HG03175 (cell line): Measurements from ENCODE around the gene TEC.

Experiments used
- ATAC-seq: cut with Tn5 transposase; IDR thresholded peaks from one replicate; pipeline ENCODE4 v1.9.1; 2021; ENCODE audit warnings: mild to moderate bottlenecking, moderate library complexity; ENCODE audit not compliant: unreplicated experiment

Gene TEC

DNA sequence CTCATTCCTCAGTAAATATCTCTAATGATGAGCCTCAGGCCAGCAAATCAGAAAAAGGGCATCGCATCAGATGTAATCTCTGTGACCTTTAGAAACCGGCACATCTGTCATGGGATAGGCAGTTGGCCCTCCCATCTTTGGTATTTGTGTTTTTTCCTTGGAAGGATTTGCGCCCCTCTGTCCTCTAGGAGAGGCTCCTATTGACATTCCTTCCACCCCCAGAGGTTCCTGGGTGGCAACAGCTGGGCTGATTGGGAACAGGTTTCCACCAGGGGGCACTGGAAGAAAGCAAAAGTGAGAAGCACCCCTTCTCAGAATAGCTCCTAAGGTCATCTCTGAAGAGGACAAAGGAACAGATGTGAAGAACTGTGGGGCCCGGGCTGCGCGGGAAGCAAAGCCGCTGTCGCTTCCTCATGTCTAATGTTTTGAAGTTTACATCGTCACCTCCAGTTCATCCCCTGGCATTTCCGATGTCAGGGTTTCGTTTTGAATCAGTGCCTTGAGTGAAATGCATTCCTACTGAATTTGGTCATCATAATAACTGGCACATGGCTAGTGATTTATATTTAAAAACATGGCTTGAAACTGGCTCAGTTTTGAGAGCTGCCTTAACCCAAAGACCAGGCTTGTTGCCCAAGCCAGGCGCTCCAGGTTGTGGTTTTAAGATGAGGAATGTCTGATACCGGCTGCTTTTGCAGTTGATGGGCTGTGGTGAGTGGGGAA is 141.8 kb downstream of the TEC start:
- ATAC-seq, result peak; percentile 93

DNA sequence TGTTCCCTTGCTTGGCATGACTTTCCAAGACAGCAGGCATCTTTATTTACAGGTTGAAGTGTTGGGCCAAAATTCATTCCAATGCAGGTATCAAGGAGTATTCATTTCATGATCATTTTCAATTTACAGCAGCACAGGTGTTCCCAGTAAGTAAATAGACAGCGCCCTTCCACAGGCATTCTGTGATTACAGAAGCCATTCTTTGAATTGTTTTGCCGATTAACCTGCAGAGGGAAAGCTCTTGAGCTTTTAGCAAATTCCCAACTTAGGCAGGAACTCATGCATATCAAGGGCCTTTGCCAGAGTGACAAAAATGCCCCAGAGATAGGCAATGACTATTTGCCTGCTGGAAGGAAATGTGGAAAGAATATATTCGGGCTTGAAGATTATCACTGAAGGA is 142.4 kb downstream of the TEC start:
- no peak for ATAC-seq

DNA sequence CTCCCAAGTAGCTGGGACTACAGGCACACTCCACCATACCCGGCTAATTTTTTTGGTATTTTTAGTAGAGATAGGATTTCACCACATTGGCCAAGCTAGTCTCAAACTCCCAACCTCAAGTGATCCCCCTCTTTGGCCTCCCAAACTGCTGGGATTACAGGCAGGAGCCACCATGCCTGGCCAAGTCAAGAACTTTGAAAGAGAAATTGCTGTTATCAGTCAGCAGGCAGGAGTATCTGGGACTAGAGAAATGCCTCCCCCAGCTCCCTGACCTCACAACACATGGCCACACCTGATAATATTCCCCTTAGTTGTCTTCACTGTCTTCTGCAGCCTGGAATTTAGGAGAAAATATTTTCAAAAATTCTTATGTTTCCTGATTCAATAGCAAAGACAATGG is 143.0 kb downstream of the TEC start:
- no peak for ATAC-seq

DNA sequence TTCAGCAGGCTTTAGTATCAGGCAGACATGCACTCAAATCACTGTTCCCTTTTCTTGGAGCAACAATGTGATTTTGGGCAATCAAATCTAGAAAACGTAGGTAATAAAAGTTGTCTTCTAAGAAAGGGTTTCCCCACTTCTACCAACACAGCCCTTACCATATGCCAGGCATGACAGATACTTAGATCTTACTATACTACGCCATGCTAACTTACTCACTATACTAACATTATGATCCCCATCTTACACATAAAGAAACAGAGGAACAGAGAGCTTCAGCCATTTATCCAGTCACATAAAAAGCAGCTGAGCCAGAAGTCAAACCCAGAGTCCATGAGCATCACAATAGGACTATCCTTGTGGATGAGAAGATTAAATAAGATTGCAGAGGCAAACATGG is 144.8 kb downstream of the TEC start:
- no peak for ATAC-seq

DNA sequence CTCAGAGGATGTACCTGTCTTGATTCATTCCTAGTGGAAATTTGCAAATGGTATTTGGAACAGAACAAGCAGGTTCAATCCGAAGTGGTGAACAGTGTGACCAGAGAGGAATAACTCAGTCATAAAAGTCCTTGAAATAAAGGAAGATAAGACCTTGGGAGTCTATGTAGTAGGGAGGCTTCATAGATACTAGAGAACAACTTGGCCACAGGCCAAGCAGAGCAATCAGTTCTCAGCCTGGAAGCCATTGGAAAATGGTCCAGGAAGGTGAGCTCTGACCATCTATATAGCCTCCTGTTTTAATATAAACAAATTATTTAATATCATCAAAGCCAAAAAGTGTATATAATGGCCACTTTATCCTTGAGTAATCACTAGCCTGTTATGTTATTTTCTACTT is 146.9 kb downstream of the TEC start:
- no peak for ATAC-seq

DNA sequence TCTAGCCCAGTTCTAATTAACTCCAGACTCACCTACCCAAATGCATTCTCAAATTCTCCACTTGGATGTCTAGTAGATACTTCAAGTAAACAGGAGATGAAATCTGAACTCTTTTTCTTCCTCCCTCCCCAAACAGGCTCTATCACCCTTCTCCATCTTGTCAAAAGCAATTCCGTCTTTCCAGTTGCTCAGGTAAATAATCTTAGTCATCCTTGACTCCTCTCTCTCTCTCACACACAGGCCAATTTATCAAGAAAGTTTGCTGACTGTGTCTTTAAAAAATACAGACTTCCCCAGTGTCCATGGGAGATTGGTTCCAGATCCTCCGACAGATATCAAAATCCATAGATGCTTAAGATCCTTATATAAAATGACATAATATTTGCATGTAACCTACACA is 148.5 kb downstream of the TEC start:
- no peak for ATAC-seq

DNA sequence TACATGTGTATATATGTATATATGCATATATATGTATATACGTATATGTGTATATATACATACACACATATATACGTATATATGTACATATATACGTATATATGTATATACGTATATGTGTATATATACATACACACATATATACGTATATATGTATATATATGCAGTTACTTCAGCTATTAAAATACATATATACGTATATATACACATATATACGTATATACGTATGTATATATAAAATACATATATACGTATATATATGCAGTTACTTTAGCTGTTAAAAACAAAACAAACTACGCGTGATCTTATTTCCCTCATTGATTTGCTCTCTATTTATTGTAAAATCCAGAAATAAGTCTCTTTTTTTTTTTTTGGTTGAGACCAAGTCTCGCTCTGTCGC is 149.5 kb downstream of the TEC start:
- no peak for ATAC-seq

DNA sequence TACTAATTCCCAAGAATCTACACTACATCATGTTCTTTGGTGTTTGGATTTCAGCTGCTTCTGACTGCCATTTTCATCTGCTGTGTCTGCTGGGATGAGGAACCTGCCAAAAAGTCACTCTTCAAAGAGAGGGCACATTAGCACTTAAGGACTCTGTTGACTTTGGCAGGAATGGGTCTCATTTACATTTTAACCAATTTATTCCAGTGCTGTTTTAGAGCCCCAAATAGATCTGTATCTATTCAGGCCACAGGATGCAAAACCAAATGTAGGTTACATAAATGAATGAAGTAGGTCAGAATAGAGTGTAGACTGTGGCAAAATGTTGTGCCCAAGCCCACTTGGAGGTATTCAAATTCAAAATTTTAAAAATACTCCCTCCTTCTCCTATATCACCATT is 150.0 kb downstream of the TEC start:
- ATAC-seq, result no peak

DNA sequence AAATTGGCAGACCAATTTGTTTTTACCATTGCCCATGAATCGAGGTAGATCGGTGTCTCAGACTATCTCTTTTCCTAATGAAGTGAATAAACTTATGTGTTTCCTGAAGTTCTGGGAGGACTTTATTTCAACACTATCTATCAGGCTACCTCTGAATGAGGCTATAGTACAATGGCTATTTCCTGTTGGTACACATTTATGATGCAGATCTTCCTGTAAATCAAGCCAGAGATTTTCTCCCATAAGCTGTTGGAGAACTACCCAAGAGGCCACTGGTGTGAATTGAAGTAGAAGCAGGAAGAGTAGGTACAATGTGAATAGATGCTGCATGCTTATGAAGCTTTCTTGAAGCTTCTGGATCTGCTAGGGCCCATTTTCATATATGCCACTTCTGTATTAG is 151.6 kb downstream of the TEC start:
- ATAC-seq, result no peak

DNA sequence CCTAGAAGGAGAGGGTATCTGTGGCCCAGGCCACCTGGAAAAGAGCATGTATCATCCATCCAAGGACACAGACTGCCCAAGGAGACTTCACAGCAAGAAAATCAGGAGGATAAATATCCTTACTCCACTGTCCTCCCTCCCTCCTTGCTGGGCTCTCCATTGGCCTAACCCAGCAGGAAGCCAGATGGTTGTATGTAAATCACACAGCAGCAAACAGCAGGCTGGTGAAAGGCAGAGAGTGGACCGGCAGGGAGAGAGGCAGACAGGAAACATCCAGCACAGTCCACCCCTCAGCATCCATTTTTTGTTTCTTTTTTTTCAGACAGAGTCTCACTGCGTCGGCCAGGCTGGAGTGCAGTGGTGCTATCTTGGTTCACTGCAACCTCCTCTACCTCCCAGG is 153.1 kb downstream of the TEC start:
- ATAC-seq, result no peak

DNA sequence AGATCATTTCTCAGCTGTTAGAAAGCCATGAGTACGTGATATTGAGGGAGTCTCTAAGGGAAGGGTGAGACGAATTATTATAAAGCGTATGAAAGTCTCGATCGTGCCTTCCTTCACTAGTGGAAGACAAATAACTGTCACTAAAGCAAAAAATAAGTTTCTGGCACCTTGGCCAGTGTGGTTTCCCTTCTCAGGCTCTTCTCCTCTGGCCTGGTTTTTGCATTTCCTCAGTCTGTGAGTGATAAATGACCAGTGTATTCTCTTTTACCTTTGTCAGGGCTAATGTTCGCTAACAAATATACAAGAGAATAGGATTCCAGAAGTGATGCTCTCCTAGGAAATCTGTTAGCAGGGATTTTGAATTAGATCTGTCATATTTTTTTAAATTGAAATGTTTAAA is 155.2 kb downstream of the TEC start:
- no peak for ATAC-seq

DNA sequence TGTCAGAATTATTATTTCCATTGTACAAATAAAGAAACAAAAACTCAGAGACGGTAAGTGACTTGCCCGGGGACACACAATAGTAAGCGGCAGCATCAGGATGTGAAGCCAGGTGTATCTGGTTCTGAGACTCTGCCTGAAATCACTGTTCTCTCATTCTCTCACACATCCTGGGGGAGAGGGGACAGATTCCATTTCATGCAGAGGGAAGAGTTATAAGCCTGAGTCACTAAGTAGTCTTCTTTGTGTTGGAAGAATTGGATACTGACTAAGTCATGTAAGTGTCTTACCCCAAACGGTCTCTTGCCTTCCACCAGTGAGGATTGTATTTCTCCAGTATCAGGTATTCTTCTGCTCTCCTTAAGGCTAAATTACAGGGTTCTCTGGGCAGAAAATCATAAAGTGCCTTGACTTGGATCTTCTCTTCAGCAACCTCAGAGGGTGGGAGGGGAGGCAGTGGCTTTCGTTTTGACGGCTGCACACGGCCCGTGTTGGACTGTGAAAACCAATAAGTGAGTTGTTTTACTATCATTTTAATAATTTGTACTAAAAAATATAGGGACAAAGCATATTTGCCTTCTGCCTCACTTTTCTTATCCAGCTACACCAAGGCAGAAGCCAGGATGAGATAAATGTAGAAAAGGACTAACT is 157.5 kb downstream of the TEC start:
- no peak for ATAC-seq

DNA sequence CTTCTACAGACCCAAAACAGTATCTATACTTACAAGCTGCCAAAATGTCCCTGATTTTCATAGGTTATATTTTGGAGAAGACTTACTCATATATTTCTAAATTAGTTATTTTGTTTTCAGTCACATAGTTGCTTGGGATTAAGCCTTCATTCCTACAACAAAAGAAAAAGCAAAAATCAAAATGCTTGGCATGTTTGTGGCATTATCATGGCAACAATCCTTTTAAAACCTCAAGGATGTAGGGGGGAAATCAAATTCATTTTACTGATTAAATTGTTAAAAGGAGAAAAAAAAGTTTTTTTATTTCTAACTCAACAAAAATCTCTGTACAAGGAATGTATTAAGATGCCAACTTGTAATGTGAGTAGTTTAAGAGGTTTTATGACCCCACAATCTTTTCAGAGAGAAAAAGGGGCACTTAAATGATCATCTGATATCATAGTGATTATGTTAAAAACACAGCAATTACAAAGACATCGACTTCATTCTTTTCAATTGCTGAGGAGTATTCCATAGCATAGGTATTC is 159.1 kb downstream of the TEC start:
- ATAC-seq, result no peak

DNA sequence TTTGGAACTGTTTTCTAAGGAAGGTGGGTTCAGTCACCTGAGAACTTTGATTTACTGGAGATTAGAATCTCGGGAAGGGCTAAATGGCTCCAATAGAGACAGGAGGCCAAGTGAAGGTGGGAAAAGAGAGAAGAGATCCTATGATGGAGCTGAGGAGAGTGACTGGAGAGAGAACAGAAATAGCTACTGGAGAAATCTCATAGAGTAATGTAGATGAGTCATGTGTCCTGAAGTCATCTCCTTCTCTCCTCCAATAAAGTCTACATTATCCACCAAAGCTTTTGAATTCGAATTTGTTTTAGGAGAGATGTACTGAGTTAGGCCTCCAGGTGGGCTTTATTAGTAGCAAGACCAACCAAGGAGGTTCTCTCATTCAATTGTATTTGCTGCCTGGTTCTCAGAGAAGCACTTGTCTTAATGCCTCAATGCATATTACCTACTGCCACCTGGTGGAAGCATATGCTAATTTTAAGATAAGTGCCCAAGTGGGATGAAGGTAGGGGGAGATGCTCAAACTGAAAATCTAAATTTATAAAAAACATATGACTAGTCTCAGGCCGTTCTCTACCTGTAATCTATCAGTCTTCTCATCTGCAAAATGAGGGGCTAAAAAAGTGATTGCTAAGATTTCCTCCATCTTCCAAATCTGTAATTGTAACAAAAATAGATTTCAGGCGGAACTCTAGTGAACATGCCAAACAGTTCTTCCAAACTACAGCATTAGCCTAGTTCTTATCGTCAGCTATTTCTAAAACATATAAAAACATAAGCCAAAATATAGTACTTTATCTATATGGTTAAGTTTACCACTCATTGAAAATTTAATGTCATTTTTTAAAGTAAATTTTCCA is 160.0 kb downstream of the TEC start:
- peak; percentile 74 for ATAC-seq

DNA sequence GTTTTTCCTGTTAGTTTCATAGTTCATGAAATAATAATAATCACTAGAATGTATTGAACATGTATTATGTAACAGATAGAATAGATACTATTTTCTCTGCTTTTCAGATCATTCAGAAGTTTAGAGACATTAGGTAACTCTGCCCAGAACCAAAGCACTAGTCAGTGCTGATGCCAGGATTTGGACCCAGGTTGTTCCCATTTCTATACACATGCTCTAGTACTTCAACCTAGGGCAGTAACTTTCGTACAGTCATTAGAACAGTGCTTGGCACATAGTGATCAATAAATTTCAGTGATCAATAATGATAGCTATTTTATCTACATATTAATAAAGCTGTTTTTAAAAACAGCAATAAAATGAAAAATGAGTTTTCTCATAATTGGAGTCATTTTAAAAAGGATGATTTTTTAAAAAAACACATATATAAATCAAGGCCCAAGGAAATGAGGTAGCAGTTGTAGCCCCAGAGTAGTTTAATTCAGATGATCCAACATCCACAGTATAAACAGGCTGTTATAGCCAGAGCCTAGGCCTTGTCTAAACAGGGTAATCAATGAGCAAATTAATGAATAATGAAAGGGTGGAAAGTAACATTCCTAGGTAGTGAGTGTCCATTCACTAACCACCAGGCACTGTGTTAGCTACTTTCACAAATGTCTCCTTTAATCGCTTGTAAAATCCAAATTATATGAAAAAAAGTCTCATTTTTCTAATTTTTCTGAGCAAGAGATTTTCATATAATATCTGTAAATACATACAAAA is 161.1 kb downstream of the TEC start:
- no peak for ATAC-seq

DNA sequence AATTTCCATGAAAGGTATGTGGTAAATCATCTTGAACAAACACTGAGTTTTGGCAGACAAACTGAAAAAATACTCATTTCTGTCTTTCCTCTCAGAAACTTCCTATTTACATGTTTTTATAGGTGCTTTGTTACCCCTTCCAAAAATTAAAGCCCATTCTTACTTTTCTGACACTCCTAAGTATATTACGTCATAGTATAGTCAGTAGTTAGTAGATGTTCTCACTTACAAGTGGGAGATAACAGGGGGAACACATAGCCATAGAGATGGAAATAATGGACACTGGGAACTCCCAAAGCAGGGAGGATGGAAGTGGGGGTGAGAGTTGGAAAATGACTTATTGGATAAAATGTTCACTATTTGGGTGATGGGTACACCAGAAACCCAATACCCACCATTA is 164.4 kb downstream of the TEC start:
- ATAC-seq, result no peak

DNA sequence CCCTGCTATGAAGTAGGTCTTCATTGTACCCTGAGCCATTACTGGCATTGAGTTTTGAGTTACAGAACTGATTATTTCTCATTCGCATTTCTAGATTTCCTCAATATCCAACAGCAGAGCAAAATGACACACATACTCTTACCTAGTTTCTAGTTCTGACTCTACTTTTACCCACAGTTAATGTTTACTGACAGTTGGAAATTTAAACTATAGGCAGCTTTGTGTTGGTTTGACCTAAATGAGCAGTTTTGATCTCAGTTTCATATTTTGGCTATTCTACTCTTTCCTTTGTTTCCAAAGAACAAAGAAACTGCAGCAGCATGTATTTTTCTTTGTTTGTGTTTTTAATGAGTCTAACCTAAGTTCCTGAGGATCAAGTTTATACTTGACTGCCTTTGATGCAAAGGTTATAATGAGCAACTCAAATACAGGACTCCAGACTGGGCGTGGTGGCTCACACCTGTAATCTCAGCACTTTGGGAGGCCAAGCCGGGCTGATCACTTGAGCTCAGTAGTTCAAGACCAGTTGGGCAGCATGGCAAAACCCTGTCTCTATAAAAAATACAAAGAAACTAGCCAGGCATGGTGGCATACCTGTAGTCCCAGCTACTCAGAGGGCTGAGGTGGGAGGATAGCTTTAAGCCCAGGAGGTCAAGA is 166.0 kb downstream of the TEC start:
- peak; percentile 69 for ATAC-seq

DNA sequence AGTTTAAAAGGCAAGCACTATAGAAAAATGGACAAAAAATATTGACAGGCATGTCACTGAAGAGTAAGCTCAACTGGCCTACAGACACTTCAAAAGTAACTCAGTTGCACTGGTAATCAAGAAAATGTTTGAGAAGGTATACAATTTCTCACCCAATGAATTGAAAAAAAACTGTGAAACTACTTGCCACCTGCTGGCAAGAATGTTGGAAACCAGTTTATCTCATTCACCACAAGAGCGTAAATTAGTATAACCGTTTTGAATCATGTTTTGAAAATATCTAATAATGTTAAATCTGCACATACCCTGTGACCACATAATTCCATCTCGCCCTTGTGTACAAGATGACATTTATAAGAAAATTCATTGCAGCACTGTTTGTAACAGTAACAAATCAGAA is 167.3 kb downstream of the TEC start:
- no peak for ATAC-seq

DNA sequence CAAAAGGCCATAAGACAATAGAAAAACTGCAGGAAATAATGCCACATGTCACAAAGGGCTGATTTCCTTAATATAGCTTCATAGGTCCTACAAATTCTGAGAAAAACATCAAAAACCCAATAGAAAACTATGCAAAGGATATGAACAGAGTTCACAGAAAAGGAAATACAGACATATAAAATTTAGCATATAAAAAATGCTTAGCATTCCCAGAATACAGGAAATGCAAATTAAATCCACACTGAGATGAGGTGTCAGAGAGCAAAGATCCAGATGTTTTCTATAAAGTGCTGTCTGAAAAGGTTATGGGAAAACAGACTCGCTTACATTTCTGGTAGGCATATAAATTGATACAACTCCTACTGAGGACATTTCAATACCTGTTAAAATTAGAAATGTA is 169.4 kb downstream of the TEC start:
- ATAC-seq, result no peak

DNA sequence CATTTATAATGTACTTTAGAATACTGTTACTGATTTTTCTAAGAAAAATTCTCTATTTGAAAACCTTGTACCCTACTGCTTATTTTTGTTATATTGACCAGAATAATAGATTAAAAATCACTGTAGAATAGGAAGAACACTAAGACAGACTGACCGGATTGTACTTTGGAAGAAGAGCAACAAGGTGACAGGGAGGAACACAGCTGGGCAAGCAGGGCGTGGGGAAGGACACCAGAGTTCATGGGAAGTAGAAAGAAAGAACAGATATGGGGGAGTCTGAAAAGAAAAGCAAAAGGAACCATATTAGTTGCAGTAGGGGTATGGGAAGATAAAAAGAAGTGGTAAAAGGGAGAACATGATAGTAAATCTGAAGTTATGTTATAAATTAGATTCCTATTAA is 174.2 kb downstream of the TEC start:
- no peak for ATAC-seq
